Brain microvascular endothelial cell (primary cell): Measurements from ENCODE around the gene TNFAIP8L3.
"Not testable (repeated sequence)": the region's sequence is repeated elsewhere in the genome, so short reads cannot be mapped to it uniquely, and the experiment has no call there.

ENCODE experiments used
- DNase-seq: peaks from one replicate; pipeline ENCODE4 v3.0.0-alpha.2; 2020
- H3K27ac ChIP-seq: fragments of 250-450 bp; sonication (Bioruptor Pico); 2 replicates; pipeline ENCODE4 v1.5.1; 2020; ENCODE audit warnings: mild to moderate bottlenecking, moderate library complexity
- H3K27me3 ChIP-seq: fragments of 250-450 bp; sonication (Bioruptor Pico); replicated peaks from 2 replicates; pipeline ENCODE4 v1.5.1; 2020; ENCODE audit warnings: mild to moderate bottlenecking
- H3K36me3 ChIP-seq: fragments of 250-450 bp; sonication (Bioruptor Pico); replicated peaks from 2 replicates; pipeline ENCODE4 v1.5.1; 2020; ENCODE audit warnings: mild to moderate bottlenecking
- H3K4me3 ChIP-seq: 2 replicates; pipeline ENCODE4 v1.5.1; 2011; ENCODE audit warnings: low read depth, mild to moderate bottlenecking, control low read depth, low read length, moderate library complexity
- in situ Hi-C: cut with HindIII; loops from 2 replicates; pipeline ENCODE4 v1.10.0; 2017; ENCODE audit warnings: low sequenced_read_pairs, low pct_ligation_motif_present
- TF ChIP-seq, protein P1 (sequence below): IDR thresholded peaks from 2 replicates; pipeline ENCODE4 v1.5.1; 2011; ENCODE audit warnings: low read depth, mild to moderate bottlenecking, moderate library complexity, low read length, control low read depth, inconsistent platforms; ENCODE audit errors: missing control alignments

TNFAIP8L3 gene

DNA sequence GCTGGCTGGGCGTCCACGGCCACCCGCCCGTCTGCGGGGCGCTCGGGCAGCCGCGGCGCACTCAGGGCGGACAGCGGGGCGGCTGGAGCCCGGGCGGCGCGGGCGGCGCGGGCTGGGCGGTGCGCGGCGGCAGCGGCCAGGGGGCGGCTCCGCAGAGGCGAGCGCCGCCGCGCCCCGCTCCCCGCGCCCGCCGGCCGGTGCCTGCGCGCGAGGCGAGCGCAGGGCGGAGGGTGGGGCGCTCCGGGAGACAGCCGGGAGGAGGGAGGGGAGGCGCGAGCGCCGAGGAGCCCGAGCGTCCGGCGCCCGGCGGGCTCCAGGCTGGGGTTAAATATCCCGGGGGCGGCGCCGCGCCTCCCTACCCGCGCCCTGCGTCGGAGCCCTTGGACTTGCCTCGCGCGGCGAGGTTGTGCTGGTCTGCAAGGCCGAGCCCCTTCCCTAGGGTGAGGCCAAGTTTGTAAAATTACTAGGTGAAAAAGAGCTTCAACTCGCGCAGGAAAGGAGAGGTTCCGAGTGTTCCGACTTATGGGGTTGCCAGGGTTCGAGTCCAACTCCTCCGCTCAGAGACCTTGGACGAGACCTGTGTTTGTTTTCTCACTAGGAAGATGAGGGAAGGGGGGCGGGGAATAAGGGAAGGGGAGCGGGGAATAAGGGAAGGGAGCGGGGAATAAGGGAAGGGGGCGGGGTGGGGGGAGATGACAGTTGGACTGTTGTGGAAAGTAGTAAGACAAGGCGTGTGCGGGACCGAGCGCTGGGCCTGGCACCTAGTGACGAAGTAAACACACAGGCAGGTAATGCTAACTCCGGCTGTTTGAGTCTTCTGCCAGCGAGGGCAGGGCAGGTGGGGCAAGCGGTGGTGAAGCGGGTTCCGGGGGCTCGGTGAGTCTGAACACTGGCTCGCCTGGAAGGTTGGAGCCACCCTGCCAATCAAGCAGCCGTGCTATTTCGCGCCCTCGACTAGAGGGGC, at the start of gene TNFAIP8L3:
TNFAIP8L3 (minus strand) TSS at position 301 of the 964 bp plus-strand sequence. CDS start 311 bp downstream, outside the sequence.
- in situ Hi-C loops: no loop called here
- peaks cover 5% of the 10 kb centered on the region for H3K27me3 ChIP-seq
- peak within 1 kb of the TSS; percentile 59 for H3K4me3 ChIP-seq
- H3K27ac ChIP-seq: no peak within 1 kb of the TSS
- TF ChIP-seq, protein P1, sequence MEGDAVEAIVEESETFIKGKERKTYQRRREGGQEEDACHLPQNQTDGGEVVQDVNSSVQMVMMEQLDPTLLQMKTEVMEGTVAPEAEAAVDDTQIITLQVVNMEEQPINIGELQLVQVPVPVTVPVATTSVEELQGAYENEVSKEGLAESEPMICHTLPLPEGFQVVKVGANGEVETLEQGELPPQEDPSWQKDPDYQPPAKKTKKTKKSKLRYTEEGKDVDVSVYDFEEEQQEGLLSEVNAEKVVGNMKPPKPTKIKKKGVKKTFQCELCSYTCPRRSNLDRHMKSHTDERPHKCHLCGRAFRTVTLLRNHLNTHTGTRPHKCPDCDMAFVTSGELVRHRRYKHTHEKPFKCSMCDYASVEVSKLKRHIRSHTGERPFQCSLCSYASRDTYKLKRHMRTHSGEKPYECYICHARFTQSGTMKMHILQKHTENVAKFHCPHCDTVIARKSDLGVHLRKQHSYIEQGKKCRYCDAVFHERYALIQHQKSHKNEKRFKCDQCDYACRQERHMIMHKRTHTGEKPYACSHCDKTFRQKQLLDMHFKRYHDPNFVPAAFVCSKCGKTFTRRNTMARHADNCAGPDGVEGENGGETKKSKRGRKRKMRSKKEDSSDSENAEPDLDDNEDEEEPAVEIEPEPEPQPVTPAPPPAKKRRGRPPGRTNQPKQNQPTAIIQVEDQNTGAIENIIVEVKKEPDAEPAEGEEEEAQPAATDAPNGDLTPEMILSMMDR: no peak
- H3K36me3 ChIP-seq: no peaks in the 10 kb centered on the region
- no peak for DNase-seq

GRCh38 chr15:51144021-51144532, 49.4 kb upstream of the TNFAIP8L3 start:
- H3K36me3 ChIP-seq: no peaks in the 10 kb centered on the region
- no peak overlapping the region for H3K4me3 ChIP-seq
- TF ChIP-seq, protein P1: no peak
- no peak overlapping the region for H3K27ac ChIP-seq
- no peaks in the 10 kb centered on the region for H3K27me3 ChIP-seq
- DNase-seq: peak; percentile 82
- in situ Hi-C loops: no loop called here

- H3K4me3 ChIP-seq, H3K36me3 ChIP-seq, in situ Hi-C loops, H3K27ac ChIP-seq, DNase-seq, H3K27me3 ChIP-seq: not testable (repeated sequence)
These were observed 45.6 kb upstream of the TNFAIP8L3 start for GRCh38 chr15:51140347-51140746.

DNA sequence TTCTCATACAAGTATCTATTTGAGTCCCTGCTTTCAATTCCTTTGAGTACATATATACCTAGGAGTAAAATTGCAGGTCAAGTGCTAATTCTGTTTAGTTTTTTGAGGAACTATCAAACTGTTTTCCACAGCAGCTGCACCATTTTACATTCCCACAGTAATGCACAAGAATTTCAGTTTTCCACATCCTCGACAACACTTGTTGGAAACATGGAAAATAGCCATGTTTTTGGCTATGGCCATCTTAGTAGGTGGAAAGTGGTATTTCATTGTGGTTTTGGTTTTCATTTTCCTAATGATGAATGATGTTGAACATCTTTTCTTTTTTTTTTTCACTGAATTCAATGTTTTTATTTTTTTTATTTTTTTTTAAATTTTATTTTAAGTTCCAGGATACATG, 44.4 kb upstream of the TNFAIP8L3 start:
- TF ChIP-seq, protein P1: no peak
- H3K27ac ChIP-seq: no peak overlapping the region
- no peaks in the 10 kb centered on the region for H3K36me3 ChIP-seq
- in situ Hi-C loops: no loop called here
- no peak overlapping the region for H3K4me3 ChIP-seq
- no peaks in the 10 kb centered on the region for H3K27me3 ChIP-seq
- no peak for DNase-seq

DNA sequence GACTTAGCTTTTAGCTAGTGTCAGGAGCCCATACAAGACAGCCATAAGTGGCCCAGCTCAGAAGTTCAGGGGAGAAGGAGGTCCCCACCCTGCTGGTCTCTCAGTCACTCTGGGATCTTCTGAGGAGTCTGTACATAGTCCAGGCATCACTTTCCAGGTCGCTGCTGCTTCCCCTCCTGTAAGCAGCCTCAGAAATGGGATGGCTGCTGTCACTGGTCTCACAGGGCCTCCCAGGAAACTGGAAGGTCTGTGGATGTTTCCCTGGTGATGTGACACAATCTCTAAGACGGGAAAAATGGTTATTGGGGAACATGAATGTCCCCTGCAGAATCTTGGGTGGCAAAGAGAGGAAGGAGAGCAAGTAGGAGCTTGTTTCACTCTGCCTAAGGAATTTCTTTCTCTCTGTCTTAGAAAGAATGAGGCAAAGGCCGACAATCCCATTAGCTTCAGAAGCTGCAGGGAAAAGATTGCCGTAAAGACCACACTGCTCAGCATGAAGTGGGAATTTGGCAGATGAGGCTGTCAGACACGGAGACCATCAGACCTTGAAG, 43.2 kb upstream of the TNFAIP8L3 start:
- TF ChIP-seq, protein P1: no peak
- H3K27ac ChIP-seq: no peak overlapping the region
- no peaks in the 10 kb centered on the region for H3K27me3 ChIP-seq
- in situ Hi-C loops: no loop called here
- H3K4me3 ChIP-seq: no peak overlapping the region
- no peaks in the 10 kb centered on the region for H3K36me3 ChIP-seq
- DNase-seq: no peak

DNA sequence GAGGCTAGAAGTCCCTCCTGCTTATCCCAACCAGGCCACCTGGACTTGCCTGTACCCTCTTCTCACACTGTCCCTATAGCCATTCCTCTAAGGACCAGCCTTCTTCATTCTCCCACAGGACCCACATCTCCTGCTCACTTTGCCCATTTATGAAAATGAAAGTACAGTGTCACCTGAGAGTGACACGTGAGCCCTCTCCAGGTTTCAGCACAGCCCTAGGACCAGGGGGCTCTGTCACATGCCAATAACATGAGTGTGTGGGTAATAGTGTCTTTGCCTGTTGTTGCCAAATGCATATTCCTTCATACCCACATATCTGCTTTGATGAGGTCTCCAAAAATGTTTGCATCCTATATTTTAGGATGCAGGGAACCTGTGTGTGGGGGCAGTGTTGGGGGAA, 42.3 kb upstream of the TNFAIP8L3 start:
- in situ Hi-C loops: no loop called here
- no peak overlapping the region for H3K4me3 ChIP-seq
- no peaks in the 10 kb centered on the region for H3K27me3 ChIP-seq
- TF ChIP-seq, protein P1: no peak
- DNase-seq: no peak
- no peaks in the 10 kb centered on the region for H3K36me3 ChIP-seq
- no peak overlapping the region for H3K27ac ChIP-seq
